Loucy (cell line): ENCODE data around the gene SUCLG2.

Experiments
- H2AFZ ChIP-seq: fragments of 200-600 bp; sonication (generic); 2 replicates; pipeline ENCODE4 v1.6.0; 2016; ENCODE audit warnings: antibody characterized with exemption, mild to moderate bottlenecking, low read length, moderate library complexity
- H3F3A ChIP-seq: fragments of 200-600 bp; 2 replicates; pipeline ENCODE4 v1.6.0; 2016; ENCODE audit warnings: antibody characterized with exemption, low read depth, mild to moderate bottlenecking
- H3K27me3 ChIP-seq: fragments of 200-600 bp; sonication (generic); 2 replicates; pipeline ENCODE4 v1.6.1; 2014; ENCODE audit warnings: low read length, mild to moderate bottlenecking; ENCODE audit not compliant: insufficient read depth, poor library complexity, severe bottlenecking
- H3K36me3 ChIP-seq: fragments of 200-600 bp; sonication (generic); 2 replicates; pipeline ENCODE4 v1.6.1; 2016; ENCODE audit warnings: low read length; ENCODE audit not compliant: insufficient read depth
- H3K4me1 ChIP-seq: fragments of 200-600 bp; sonication (generic); 2 replicates; pipeline ENCODE4 v1.5.1; 2014; ENCODE audit warnings: low read length, mild to moderate bottlenecking; ENCODE audit not compliant: insufficient read depth, poor library complexity, severe bottlenecking
- H3K4me2 ChIP-seq: fragments of 200-600 bp; sonication (generic); 2 replicates; pipeline ENCODE4 v1.6.0; 2014; ENCODE audit warnings: antibody characterized with exemption, low read length, low read depth, mild to moderate bottlenecking; ENCODE audit not compliant: poor library complexity, severe bottlenecking
- H3K4me3 ChIP-seq: fragments of 200-600 bp; sonication (generic); 2 replicates; pipeline ENCODE4 v1.5.1; 2014; ENCODE audit warnings: low read length, mild to moderate bottlenecking, mixed read lengths; ENCODE audit not compliant: poor library complexity, severe bottlenecking
- H3K79me2 ChIP-seq: fragments of 200-600 bp; sonication (generic); 2 replicates; pipeline ENCODE4 v1.6.1; 2014; ENCODE audit warnings: low read length; ENCODE audit not compliant: insufficient read depth
- H3K9ac ChIP-seq: fragments of 200-600 bp; sonication (generic); 2 replicates; pipeline ENCODE4 v1.6.0; 2014; ENCODE audit warnings: mild to moderate bottlenecking, low read depth, low read length, moderate library complexity; ENCODE audit not compliant: poor library complexity, severe bottlenecking
- H3K9me2 ChIP-seq: fragments of 200-600 bp; sonication (generic); replicated peaks from 2 replicates; pipeline ENCODE4 v1.6.1; 2016; ENCODE audit warnings: low read depth, low read length, mixed read lengths
- H3K9me3 ChIP-seq: fragments of 200-600 bp; sonication (generic); 2 replicates; pipeline ENCODE4 v1.6.1; 2014; ENCODE audit warnings: mild to moderate bottlenecking, antibody characterized with exemption, low read length, low read depth; ENCODE audit not compliant: insufficient read depth
- H4K20me1 ChIP-seq: fragments of 200-600 bp; sonication (generic); 2 replicates; pipeline ENCODE4 v1.6.0; 2014; ENCODE audit warnings: antibody characterized with exemption, low read length, mild to moderate bottlenecking; ENCODE audit not compliant: insufficient read depth, poor library complexity, severe bottlenecking
- EZH2phosphoT487 ChIP-seq: fragments of 200-600 bp; IDR thresholded peaks from 2 replicates; pipeline ENCODE4 v1.6.1; 2018; ENCODE audit warnings: antibody characterized with exemption, mild to moderate bottlenecking, moderate library complexity, borderline replicate concordance
- TF ChIP-seq, protein P1 (sequence below): fragments of 200-600 bp; sonication (generic); conservative IDR thresholded peaks from 2 replicates; pipeline ENCODE4 v1.5.1; 2014; ENCODE audit warnings: mild to moderate bottlenecking, antibody characterized with exemption, low read length

Gene SUCLG2

DNA sequence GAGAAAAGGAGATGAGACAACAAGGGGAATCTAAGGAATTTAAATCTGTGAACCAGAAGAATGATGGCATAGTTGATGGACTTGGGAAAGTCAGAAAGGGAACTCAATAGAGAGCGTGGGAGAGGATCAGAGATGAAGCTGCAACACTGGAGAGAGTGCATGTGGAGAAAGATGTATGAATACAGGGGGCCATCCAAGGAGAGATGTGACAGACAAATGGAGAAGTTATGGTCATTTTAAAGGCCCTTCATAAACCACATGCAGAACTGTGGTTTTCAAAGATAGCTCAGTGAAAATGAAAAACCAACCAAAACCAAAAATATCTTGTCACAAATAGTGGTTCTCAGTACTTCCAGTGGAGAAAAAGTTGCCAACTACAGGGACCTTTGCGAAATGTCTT lies 265.2 kb downstream of the SUCLG2 start:
- H3K79me2 ChIP-seq, result no peaks in the 10 kb centered on the region
- no peaks in the 10 kb centered on the region for H3F3A ChIP-seq
- H3K27me3 ChIP-seq, result no peaks in the 10 kb centered on the region
- H3K36me3 ChIP-seq, result no peaks in the 10 kb centered on the region
- no peaks in the 10 kb centered on the region for H4K20me1 ChIP-seq
- H3K4me2 ChIP-seq, result no peak overlapping the region
- H3K4me3 ChIP-seq, result no peak overlapping the region
- TF ChIP-seq, protein P1, sequence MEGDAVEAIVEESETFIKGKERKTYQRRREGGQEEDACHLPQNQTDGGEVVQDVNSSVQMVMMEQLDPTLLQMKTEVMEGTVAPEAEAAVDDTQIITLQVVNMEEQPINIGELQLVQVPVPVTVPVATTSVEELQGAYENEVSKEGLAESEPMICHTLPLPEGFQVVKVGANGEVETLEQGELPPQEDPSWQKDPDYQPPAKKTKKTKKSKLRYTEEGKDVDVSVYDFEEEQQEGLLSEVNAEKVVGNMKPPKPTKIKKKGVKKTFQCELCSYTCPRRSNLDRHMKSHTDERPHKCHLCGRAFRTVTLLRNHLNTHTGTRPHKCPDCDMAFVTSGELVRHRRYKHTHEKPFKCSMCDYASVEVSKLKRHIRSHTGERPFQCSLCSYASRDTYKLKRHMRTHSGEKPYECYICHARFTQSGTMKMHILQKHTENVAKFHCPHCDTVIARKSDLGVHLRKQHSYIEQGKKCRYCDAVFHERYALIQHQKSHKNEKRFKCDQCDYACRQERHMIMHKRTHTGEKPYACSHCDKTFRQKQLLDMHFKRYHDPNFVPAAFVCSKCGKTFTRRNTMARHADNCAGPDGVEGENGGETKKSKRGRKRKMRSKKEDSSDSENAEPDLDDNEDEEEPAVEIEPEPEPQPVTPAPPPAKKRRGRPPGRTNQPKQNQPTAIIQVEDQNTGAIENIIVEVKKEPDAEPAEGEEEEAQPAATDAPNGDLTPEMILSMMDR, result no peak
- no peak for TF ChIP-seq EZH2phosphoT487
- no peaks in the 10 kb centered on the region for H3K9me2 ChIP-seq
- no peaks in the 10 kb centered on the region for H3K4me1 ChIP-seq
- H2AFZ ChIP-seq, result no peak overlapping the region
- H3K9me3 ChIP-seq, result no peaks in the 10 kb centered on the region
- H3K9ac ChIP-seq, result no peak overlapping the region

DNA sequence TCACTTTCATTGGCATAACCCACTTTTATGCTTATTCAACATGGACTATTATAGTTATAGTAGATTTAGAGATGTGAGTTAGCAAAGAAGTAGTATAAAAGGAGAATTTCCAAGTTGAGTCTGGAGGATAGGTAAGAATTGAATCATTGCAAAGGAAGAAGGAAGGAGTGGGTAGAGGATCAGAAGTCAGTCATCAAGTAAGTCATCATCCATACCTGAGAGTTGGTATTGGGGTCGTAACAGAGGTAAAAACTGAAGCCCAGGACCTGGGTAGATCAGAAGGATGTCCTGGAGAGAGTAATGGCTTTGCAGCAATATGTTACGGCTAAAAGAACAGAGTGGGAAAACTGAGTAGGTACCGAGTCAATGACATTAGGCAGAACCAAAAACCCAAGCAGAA lies 265.7 kb downstream of the SUCLG2 start:
- no peak overlapping the region for H2AFZ ChIP-seq
- H3K79me2 ChIP-seq, result no peaks in the 10 kb centered on the region
- TF ChIP-seq, protein P1, result no peak
- TF ChIP-seq EZH2phosphoT487, result no peak
- no peak overlapping the region for H3K9ac ChIP-seq
- no peaks in the 10 kb centered on the region for H3F3A ChIP-seq
- no peaks in the 10 kb centered on the region for H3K36me3 ChIP-seq
- H3K4me2 ChIP-seq, result no peak overlapping the region
- no peaks in the 10 kb centered on the region for H3K4me1 ChIP-seq
- H4K20me1 ChIP-seq, result no peaks in the 10 kb centered on the region
- no peaks in the 10 kb centered on the region for H3K9me3 ChIP-seq
- H3K4me3 ChIP-seq, result no peak overlapping the region
- H3K9me2 ChIP-seq, result no peaks in the 10 kb centered on the region
- H3K27me3 ChIP-seq, result no peaks in the 10 kb centered on the region

DNA sequence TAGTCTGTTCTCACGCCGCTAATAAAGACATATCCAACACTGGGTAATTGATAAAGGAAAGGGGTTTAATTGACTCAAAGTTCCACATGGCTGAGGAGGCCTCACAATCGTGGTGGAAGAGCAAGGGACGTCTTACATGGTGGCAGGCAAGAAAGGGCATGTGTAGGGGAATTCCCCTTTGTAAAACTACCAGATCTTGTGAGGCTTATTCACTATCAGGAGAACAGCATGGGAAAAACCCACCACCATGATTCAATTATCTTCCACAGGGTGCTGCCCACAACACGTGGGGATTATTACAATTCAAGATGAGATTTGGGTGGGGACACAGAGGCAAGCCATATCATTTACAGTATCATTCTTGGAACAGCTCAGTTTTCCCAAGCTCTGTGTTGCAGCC lies 268.0 kb downstream of the SUCLG2 start:
- Histone ChIP-seq H3K4me2 (no peak overlapping the region), H3F3A (no peaks in the 10 kb centered on the region), H4K20me1 (no peaks in the 10 kb centered on the region), H3K9me3 (no peaks in the 10 kb centered on the region), H3K9ac (no peak overlapping the region), H3K36me3 (no peaks in the 10 kb centered on the region), H2AFZ (no peak overlapping the region), H3K9me2 (no peaks in the 10 kb centered on the region), H3K79me2 (no peaks in the 10 kb centered on the region), H3K4me3 (no peak overlapping the region), H3K27me3 (no peaks in the 10 kb centered on the region), H3K4me1 (no peaks in the 10 kb centered on the region)
- TF ChIP-seq EZH2phosphoT487, result no peak
- TF ChIP-seq, protein P1, result no peak
